ENCODE measurements around the gene ASCC3.

The ASCC3 gene

GRCh38 chr6:100574836-100575235, 306.3 kb downstream of the ASCC3 start:
- no peak for DNase-seq (ENCODE audit: low spot score)

DNA sequence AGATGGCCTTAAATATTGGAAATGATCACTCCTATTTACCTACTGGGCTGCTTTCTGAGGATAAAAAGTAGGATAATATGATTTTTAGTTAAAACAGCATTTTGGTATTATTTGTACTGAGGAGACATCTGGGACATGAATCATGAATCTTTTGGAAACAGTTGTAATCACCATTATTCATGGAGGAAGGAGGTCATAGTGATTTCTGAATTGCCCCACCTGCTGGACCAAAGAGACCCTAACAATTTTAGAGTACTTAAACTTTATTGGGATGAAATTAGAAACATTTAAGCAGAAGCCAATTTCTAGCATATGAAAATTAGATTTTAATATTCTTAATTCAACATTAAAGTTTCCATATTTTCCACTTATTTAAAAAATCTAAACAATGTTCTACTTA, 308.0 kb downstream of the ASCC3 start:
- peak; percentile 33 for DNase-seq (ENCODE audit: low spot score)

GRCh38 chr6:100568255-100568654, 312.9 kb downstream of the ASCC3 start:
- DNase-seq (ENCODE audit: low spot score): no peak

GRCh38 chr6:100566563-100566962, 314.6 kb downstream of the ASCC3 start:
- no peak for DNase-seq (ENCODE audit: low spot score)

DNA sequence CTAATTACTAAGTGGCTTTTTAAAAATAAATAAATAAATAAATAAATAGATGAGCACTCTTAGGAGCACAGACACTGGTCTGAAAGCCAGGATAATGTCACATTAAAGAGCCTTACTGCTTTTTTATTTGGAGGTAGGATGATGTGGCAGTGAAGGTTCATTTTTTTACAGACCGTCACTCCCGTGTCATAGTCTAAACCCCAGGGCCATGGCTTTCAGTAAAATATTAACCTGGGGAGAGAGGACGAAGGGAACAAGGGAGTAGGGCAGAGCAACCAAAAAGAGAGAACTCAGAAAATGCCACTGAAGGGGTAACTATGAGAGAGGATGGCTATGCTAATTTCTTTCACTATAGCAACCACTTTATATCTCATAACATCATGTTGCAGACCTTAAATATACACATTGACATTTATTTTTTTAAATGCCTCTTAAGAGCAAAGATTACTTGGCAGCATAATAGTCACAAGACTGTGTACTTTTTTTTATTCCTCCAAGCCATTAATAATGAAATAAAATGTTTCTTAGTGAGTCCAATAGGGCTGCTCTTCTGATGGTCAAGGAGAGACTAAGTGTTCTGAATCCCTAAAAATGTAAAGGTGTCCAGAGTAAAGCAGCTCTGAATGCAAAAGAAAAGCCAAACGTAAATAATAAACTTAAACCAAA, 315.6 kb downstream of the ASCC3 start:
- no peak for DNase-seq (ENCODE audit: low spot score)

GRCh38 chr6:100559859-100560258, 321.3 kb downstream of the ASCC3 start:
- no peak for DNase-seq (ENCODE audit: low spot score)

- DNase-seq (ENCODE audit: low spot score): no peak
These were observed 326.9 kb downstream of the ASCC3 start for GRCh38 chr6:100554228-100554627.

DNA sequence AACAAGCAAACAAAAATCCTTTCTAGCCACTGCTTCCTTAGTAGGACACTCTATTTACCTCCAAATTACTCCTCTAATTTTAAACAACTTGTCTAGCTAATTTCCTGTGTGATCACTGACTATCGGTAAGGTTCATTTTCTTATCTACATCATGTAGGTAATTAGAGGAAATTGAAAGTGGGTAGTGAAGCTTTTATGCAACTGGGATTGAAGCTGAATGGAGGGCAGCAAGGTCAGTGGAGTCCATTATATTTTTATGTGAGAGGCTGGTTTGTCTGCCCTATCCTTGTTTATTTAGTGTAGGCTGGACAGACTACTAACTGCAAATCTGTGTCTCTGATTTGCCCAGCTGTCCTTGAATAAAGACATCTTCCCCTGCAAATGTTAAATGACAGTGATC, 327.9 kb downstream of the ASCC3 start:
- DNase-seq (ENCODE audit: low spot score): no peak

- DNase-seq (ENCODE audit: low spot score): no peak
These were observed 331.5 kb downstream of the ASCC3 start for GRCh38 chr6:100549406-100550167.

DNA sequence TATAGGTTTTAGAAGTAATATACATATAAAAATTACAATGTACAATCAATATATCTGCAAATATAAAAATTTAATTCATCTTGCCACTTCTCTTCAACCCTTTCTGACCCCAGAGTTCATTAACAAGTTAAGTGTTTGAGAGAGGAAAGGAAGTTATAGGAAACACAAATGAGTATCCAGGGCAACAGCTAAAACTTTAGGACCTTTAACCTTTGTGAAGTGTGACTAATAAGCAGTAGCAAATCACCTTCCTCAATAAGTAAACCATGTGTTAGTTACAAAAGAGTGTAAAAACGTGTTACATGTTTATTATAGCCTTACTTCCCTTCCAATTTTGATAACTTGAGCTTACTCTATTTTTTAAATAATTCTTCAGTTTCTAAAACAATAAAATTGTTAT, 343.0 kb downstream of the ASCC3 start:
- DNase-seq (ENCODE audit: low spot score): peak; percentile 4

GRCh38 chr6:100518588-100518987, 362.5 kb downstream of the ASCC3 start:
- DNase-seq (ENCODE audit: low spot score): no peak

DNA sequence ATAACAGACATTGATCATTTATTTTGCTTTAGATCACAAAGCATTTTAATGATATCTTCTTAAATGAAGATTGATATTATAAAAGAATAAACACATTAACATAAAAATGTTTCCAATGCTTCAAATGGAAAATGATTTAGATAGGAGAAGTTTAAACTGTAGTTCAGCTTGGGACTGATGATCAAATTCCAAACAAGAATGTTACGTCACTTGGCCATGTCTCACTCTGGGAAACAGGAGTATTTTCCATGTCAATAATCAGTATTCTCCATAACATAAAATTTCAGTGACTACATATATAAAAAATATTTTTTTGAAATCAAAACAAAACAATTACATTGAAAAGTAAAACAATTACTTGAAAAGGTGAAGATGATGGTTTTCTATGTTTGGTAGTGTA, 363.5 kb downstream of the ASCC3 start:
- no peak for DNase-seq (ENCODE audit: low spot score)

GRCh38 chr6:100517106-100517505, 364.0 kb downstream of the ASCC3 start:
- DNase-seq (ENCODE audit: low spot score): no peak

DNA sequence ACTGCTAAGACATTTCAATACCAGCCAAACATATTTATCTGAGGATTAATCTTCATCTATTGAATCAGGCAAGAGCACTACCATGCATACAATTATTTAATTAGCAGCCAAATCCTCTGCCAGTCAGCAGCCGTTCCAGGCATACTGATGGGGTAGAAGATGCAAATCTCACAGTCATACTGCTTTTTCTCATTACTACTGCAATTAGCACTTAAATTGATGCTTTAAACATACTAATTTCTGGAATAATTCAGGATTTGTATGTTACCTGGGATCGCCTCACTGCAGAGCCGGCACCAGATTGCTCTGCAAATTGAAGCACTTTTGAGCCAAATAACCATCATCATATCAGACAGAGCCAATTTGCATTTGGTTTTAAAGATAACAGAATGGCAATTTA, 366.5 kb downstream of the ASCC3 start:
- DNase-seq (ENCODE audit: low spot score): no peak

DNA sequence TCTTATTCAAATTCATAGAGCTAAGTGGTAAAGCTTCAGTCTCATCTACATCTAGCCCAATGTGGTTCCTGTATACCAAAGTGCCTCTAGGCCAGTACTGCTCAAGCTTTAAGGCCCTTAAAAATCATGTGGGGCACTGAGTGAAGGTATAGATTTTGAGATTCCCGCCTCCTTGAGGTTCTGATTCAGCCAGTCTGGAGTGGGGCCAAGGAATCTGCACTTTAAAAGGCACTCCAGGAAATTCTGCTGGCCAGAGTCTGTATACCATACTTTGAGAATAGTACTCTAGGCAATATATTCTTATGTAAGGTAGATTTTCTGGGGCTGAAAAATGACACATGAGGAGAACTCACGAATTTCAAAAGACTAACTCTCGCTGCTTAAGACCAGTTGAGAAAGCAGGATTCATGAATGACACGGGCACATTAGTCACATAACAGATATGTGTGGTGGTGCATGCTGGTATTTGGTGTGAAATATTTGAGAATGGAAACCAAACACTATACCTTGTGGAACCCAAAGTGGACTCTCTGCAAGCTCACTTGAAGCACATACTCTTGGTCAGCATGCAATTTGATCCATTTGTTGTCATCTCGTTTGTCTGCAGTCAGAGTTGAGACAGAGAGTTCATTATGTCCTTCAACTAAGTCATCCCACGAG, 368.8 kb downstream of the ASCC3 start:
- DNase-seq (ENCODE audit: low spot score): no peak

- DNase-seq (ENCODE audit: low spot score): no peak
These were observed 372.0 kb downstream of the ASCC3 start for GRCh38 chr6:100509101-100509500.

GRCh38 chr6:100506651-100507050, 374.5 kb downstream of the ASCC3 start:
- DNase-seq (ENCODE audit: low spot score): no peak

DNA sequence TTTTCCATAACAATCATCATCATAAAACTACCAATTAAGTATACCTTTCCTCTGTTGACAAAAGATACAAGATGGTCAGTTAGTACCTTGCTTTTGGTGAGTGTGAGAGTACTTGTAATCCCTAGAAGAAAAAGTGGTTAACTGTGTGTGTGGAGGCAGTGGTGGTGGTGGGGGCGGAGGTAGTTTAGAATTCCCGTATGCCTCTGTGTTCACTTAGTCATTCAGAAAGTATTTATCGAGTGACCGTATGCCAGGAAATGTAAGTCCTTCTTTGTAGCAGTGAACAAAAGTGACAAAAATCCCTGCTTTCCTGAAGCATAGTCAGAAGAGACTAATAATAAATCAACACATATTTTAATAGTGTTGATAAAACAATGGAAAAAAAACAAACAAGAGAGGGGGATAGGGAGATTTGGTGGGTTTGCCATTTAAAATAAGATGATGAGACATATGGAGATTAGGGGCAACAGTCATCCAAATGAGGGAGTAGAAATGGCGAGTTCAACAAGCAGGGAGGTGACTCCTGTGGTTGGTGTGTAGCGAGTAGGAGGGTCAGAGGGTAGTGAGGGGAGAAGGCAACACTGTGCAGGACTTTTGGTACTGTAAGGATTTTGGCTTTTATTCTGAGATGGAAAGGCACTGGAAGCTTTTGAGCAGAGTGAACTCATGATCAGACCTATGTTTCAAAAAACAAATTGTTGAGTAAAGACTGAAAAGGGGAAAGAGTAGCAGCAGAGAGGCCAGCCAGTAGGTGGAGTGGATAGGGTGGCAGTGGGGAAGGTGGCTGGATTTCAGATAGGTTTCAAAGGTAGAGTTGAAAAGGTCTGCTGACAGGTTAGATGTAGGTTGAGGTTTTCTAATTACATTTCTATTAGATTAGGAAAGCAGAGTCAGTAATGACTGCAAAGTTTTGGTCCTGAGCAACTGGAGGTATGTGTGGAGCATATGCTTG, 376.1 kb downstream of the ASCC3 start:
- DNase-seq (ENCODE audit: low spot score): peak; percentile 66

GRCh38 chr6:100503043-100503705, 378.0 kb downstream of the ASCC3 start:
- DNase-seq (ENCODE audit: low spot score): no peak

GRCh38 chr6:100493206-100493888, 387.8 kb downstream of the ASCC3 start:
- no peak for DNase-seq (ENCODE audit: low spot score)
